ENCODE data around the gene C10orf143. TPM values are rescaled to one million over a fixed set of nuclear protein-coding genes. Genes with fewer than 3 reads are reported as not detected.
A peak's percentile ranks its signal among the peaks of the same experiment; 100 is the strongest.
"Not testable (repeated sequence)": the region's sequence is repeated elsewhere in the genome, so short reads cannot be mapped to it uniquely, and the experiment has no call there.

Gene C10orf143
- total RNA-seq (2014; rRNA removed; shearing (Covaris generic)), result 0.47 TPM in 1 of 2 replicates, not detected in the other
- 0.18 and 0.69 TPM in 2 replicates for polyA plus RNA-seq (2015; cell fraction: cytosol; rRNA removed)
- polyA plus RNA-seq (2015; cell fraction: nucleus; rRNA removed), result 0.20 and 0.30 TPM in 2 replicates

DNA sequence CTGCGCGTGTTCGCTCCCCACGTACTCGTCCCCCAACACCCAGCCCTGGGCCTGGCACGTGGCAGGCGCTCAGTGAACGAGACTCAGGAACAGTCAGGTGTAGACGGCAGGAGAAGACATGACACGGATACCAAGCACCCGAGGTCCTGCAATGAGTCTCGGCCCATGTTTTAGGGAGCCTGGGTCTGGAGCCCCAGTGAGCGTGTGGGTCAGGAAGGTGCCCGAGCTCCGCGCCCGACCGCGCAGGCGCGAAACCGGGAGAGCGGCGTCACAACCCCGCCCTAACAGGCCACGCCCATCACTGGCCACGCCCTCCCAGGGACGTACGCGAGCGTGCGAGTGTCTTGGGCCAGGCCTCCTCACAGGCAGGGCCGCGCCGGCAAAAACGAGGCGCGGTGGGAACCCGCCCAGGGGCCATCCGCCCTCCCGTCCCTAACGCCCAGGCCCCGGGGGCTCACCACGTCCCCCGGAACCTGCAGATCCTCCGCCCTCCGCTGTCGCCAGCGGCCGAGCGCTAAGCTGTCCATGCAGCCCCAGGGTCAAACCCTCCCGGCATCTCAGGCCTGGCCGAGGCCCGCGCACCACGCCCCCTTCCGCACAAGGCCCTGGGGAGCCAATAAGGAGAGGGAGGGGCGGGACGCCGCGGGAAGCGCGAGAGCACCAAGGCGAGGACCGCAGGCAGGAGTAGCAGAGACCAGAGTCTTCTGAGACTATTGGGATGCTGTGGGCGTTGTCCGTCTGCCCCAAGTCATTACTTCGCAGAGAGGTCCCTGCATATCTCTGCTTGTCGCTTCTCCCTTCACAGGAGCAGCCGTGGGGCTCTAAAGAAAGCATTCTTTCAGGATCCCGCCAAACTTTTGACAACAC is at the start of gene C10orf143:
TSS of gene C10orf143 (minus strand) at position 585 of the 867 bp plus-strand sequence. CDS start at position 527, 58 bp downstream.
- peak; percentile 94 for DNase-seq (ENCODE audit: low read depth)

DNA sequence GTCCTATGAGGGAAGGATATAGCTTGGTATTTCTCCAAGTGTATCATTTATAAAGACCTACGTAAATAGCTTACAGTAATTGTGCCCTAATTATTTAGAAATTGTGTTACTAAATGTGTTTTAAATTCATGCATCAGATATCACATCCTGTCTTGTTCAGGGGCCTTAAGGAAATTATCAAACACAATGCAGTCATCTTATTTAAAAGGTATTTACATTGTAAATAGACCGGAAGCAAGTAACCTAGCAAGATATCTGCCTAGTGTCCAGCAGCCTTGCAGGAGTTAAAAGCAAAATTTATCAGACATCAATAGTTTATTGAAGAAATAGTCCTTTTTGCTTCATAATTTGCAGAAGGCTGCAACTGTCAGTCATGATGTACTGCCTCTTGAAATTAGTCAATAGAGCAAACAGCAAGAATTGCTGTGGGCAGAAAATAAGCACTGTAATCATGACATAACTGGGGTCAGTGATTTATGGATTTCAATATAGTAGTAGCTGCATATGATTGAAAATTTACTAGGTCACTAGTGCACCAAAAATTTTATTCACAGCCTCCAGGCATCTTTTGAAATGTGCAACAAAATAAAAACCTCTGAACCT is 48.7 kb upstream of the C10orf143 start:
- DNase-seq (ENCODE audit: low read depth), result no peak

DNA sequence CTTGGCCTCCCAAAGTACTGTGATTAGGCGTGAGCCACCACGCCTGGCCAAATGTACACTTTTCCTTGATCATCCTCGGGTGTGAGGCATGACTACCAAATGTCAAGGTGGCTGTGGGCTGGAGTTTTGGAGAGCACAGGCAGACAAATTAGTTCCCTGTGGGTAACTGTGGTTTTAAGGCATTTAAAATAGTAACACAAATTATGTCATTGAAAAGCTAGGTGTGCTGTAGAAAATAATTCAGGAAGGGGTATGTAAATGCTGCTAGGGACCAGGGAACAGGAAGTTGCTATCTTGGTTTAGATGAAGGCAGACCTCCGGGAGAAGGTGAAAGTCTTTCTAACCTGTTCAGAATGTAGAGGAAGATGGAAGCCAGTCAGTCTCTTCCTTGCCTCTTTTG is 35.4 kb upstream of the C10orf143 start:
- DNase-seq (ENCODE audit: low read depth), result no peak

DNA sequence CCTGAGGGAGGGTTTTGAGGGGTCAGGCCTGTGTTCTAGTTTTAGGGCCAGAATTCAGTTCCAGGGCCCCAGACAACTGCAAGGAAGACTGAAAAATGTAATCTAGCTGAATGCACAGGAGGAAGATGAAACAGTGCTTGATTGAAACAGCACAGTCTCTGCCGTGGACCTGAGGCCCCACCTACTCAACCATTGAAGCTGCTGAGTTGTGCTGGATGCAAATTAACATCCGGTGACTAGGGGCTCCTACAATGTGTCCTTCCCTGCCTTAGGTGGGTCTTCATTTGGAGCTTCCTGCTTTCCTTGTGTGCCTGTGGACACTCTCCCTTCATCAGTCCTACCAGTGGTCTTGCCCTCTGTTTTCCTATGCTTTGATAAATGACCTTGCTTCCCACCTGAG is 31.2 kb upstream of the C10orf143 start:
- no peak for DNase-seq (ENCODE audit: low read depth)

DNA sequence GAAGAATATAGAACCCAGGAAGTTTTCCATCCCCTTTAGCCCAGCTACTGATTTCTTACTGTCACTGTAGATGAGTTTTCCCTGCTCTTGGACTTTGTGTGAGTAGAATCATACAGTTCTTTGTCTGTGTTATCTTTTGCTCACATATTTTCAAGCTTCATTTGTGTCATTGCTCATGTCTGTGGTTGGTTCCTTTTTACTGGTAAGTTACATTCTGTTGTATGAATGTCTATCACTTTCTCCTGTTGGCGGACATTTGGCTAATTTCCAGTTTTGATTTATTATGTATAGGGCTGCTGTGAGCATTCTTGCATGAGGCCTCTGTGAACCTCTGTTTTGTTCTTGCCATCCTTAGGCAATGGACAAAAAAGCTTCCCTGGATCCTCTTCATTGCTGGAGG is 30.8 kb upstream of the C10orf143 start:
- no peak for DNase-seq (ENCODE audit: low read depth)

DNA sequence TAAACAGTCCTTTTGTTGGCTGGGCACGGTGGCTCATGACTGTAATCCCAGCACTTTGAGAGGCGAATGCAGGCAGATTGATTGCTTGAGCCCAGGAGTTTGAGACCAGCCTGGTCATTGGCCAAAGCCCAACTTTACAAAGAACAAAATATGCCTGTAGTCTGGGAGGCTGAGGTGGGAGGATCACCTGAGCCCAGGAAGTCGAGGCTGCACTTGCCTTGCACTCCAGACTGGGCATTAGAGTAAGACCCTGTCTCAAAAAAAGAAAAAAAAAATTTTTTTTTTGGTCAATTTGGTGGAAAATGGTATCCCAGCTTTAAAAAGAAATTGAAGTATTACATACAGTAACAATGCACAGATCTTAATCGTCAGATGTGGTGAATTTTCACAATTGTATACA is 30.4 kb upstream of the C10orf143 start:
- DNase-seq (ENCODE audit: low read depth), result no peak

DNA sequence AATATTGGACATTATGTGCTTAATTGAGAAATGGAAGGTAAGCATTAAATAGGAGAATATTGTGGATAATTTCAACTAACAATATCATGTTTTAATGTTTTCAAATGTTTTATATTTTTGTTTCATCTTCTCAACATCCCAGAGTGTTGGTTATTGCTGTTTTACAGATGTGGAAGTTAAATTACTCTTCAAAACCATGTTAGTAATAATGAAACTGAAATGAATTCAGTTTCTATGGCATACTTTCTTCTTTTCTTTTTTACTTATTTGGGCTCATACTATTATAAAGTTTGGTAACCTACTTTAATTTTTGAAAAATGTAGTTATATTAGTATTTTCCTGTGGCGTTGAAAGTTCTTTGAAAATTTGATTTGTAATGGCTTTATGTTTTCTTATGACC is 29.8 kb upstream of the C10orf143 start:
- DNase-seq (ENCODE audit: low read depth), result no peak

DNA sequence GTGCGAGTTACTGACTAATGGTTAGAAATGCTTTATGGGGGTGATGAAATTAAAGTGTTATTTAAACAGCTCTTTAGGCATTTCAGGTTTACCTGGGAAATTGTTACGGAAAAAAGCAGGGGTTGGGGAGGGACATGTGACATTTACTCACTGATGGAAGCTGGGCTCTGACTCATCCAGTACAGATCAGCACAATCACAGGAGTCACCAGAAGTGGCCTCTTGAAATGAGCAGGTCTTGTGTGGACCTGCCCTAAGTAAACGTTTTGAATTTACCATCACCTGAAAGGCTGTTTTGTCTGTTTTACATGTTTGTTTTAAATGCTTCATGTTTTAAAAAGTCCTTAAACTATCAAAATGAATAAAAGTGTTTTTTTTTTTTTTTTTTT is 27.8 kb upstream of the C10orf143 start:
- peak; percentile 70 for DNase-seq (ENCODE audit: low read depth)

DNA sequence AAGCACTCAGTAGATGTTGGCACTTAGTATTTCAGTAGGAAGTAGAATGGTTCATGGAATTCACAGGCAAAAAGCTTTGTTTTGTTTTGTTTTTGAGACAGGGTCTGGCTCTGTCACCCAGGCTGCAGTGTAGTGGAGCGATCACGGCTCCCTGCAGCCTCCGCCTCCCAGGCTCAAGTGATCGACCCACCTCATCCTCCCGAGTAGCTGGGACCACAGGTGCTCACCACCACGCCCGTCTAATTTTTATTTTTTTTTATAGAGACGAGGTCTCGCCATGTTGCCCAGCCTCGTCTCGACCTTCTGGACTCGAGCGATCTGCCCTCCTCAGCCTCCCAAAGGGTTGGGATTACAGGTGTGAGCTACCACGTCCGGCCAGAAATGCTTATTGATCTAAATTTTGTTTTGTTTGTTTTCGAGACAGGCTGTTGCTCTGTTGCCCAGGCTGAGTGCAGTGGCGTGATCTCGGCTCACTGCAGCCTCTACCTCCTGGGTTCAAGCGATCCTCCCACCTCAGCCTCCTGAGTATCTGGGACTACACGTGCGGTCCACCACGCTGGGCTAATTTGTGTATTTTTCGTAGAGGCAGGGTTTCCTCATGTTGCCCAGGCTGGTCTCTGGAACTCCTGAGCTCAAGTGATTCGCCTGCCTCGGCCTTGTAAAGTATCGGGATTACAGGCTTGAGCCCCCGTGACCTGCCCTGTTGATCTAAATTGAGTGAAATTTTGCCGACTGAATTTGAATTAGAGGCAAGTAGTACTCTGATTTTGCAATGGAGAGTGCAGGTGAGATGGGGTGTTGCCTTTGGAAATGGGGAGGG is 27.2 kb upstream of the C10orf143 start:
- DNase-seq (ENCODE audit: low read depth), result no peak

DNA sequence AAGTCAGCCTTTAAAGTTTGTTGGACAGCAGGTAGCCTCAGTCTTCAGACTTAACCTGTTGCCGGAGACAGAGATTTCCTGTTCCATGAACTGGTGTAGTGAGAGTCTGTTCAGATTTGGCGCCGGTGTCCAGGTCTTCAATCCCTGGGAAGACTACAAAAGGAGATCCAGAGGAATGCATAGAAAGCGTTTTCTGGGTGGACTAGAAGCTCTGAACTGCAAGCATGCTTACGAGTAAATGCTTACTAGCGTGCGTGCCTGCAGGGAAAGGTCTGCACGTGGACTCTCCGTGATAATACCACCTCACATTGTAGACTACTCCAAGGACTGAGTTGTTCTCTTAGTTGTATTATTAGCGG is 26.4 kb upstream of the C10orf143 start:
- peak; percentile 16 for DNase-seq (ENCODE audit: low read depth)

DNA sequence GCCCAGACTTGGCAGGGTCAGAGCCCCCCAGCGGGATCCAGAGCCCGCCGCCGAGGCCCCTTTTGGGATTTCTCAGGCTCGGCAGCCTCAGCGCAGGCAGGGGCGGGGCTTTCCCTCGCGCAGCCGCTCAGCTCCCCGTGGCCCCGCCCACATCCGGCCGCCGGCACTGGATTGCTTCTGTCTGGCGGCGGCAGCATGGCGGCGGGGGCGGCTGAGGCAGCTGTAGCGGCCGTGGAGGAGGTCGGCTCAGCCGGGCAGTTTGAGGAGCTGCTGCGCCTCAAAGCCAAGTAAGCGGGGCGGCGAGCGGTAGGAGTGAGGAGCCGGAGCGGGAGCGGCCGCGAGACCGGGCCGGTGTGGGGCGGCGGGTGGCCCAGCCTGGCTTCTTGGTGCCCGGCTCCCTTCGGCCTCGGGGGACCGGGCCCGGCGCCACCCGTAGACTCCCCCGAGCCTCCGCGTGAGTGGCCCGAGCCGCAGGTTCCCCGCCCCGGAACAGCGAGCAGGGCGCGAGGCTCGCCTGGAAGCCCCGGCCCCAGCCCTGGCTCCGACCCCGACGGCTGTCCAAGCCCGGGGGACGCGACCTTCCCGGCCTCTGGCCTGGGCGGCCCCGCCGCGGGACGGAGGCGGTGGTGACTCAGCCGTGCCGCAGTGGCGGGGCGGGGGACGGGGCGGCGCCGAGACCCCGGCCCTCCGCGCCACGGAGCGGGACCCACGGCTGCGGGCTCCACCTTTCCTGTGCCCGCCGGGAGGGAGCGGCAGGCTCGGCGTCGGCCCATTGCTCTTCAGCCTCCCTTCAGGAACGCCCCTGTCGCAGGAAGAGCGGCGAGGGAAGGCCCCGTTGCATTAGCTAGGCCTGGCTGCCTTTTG is 25.8 kb upstream of the C10orf143 start, which contains the start of gene GLRX3:
TSS of gene GLRX3 (plus strand) at position 166 of the 864 bp plus-strand sequence. CDS start at position 196, 30 bp downstream.
- DNase-seq (ENCODE audit: low read depth), result peak; percentile 75

DNA sequence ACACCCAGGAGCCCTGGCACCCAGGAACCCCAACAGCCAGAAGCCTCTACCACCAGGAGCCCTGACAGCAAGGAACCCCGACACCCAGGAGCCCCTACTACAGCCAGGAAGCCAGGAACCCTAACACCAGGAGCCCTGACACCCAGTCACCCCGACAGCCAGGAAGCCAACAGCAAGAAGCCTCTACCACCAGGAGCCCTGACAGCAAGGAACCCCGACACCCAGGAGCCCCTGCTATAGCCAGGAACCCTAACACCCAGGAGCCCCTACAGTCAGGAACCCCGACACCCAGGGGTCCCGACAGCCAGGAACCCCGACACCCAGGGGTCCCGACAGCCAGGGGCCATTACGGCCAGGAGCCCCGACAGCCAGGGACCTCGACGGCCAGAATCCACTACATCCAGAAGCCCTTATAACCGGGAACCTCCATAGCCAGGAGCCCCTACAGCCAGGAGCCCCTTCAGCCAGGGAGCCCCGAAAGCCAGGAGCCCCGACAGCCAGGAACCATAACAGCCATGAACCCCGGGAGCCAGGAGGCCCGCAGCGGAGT is 25.1 kb upstream of the C10orf143 start:
- no peak for DNase-seq (ENCODE audit: low read depth)

DNA sequence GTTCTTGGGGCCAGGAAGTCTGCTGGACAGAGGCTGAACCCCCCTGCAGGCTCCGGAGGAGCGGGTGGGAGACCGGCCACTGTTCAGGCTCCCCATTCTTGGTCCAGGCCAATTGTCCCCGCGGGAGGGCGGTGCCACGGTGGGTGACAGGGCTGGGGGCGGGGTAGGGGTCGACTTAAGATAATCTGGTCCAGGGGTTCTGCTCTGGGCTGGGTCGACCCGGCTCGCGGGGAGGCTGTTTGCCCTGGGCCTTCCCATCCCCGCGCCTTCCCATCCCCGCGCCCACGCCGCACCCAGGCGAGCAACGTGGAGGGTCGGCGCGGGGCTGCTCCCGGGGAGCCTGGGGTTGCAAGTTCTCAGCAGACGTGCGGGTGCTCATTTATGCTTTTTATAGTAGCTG is 18.3 kb upstream of the C10orf143 start:
- no peak for DNase-seq (ENCODE audit: low read depth)

DNA sequence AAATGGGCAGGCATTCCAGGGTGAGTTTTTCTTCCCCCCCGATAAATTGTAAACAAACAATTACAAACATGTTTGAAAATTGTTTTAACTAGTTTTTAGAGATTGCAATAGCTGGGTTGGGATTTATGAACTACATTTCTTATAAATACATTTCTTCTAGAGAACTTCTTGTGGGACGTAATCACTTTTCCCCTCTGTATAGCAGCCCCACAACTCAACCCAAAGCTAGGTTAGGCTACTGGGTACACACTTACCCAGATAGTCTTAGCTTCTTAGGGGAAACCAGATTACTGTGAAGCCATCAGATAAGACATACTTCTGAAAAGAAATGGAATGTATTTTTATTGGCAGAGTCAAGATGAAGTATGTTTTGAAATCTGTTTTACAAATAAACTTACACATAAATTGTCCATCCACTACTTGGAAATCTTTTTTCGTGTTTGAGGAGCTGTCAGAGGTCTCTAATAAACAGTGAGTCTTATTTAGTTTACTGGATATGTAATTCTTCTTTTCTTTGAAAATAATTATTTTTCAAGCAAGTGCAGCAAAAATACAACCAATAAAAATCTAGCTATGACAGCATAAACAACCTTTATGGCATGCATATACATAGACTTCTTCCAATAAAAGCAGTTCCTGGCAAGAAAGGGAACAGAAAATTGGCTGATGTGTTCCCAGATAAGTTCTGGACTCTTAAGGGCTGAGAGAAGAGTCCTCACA is 17.6 kb upstream of the C10orf143 start:
- no peak for DNase-seq (ENCODE audit: low read depth)

DNA sequence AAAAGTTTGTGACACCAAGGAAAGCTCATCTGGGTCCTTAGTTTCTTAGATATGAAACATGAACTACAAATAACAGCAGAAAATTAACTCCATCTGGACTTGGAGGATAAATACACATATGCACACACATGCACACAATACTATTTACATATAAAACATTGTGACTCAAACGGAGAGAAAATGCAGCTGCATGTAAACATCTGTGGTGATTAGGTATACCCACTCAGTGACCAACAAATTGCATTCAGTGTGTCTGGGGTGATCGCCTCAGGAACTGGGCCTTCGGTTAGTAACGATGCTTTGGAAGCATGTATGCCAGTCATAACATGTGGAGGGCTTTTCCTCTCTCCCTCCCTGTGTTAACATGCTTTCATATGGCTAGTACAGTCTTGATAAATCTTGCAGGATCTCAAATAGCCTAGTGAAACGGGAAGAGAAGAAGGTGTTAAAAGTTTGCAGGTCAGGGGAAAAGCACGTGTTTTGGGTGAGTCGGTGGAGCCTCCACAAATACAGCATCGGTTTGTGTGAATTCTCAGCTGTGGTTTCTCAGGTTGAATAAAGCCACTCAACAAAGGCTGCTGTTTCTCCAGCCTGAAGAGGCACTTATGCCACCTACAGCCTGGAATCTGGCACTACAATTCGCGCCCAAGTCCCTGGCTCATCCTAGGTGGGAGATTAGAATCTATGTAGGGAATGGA is 16.9 kb upstream of the C10orf143 start:
- peak; percentile 72 for DNase-seq (ENCODE audit: low read depth)

DNA sequence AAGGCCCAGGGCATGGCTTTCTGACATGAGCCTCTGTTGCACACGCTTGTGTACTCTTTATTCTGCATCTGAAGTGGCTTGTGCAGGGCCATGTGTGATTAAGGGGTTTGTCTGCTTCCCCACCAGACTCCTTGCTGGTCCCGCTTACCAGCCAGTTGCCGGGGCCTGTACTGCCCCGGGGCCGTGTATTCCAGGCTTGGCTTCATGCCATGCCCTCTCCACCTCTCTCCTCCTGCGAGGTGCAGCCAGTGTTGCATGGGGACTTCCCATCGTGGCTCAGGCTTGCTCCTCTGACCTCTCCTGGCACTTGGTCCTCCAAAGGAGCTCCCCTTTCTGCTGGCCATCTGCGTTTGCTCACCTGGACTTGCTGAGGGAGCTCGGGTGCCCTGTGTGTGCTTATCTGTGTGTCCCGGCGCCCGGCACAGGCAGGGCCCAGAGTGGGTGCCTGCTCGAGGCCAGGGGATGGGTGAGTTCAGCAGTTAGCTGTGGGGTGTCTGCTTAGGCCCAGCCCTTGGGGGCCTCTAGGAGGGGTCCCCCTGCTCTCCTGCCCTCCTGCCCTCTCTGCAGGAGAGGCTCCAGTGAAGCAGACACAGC is 11.0 kb upstream of the C10orf143 start:
- DNase-seq (ENCODE audit: low read depth), result no peak

DNA sequence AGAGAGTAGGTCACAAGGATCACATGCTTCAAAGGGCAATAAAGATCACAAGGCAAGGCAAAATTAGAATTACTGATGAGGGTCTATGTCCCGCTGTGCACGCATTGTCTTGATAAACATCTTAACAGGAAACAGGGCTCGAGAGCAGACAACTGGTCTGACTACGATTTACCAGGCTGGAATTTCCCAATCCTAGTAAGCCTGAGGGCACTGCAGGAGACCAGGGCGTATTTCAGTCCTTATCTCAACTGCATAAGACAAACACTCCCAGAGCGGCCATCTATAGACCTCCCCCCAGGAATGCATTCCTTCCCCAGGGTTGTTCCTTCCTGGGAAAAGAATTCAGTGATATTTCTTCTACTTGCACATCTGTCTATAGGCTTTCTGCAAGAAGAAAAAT is 6.9 kb upstream of the C10orf143 start:
- not testable (repeated sequence) for DNase-seq (ENCODE audit: low read depth)

DNA sequence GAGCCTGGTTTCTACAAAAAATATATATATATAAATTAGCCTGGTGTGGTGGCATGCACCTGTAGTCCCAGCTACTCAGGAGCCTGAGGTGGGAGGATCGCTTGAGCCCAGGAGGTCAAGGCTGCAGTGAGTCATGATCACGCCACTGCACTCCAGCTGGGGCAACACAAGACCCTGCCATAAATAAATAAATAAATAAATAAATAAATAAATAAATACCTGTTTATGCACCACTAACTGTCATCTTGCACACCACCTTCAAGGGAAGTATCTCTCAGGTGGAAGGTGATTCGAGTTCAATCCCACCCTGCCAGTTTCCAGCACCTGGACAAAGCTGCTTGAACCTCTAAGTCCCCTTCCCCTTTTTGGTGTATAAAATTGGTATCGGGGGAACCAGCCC is 6.3 kb upstream of the C10orf143 start:
- not testable (repeated sequence) for DNase-seq (ENCODE audit: low read depth)

DNA sequence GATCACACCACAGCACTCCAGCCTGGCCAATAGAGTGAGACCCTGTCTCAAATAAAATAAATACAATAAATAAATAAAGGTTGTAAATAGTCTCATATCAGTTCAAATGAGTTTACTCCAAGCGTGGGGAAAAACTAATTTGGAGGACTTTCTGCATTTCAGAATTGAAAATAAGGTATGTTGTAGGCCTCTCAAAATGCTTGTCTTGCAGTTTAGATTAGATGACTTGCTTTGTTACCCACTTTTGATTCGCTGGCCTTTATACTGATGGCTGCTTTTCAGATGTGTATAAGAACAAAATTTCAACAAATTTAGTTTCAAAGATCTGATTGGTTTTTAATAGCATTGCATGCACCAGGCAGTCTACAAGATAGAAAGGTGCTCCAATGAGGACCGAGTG is 2.2 kb upstream of the C10orf143 start:
- DNase-seq (ENCODE audit: low read depth), result no peak
